Lower leg skin (tissue), 4 donors: ENCODE measurements around the gene MTMR12. TPM values are rescaled to one million over a fixed set of nuclear protein-coding genes. Genes with fewer than 3 reads are reported as not detected.

Experiments
- DNase-seq, 2 donors: peaks; one replicate each; pipeline ENCODE4 v3.0.0-alpha.2; 2019; ENCODE audit warnings: low spot score in 2 of 2
- H3K4me3 ChIP-seq: fragments of 200-600 bp; sonication (generic); 2 replicates; pipeline ENCODE4 v1.5.1; 2017; ENCODE audit warnings: mild to moderate bottlenecking, low read depth; ENCODE audit not compliant: poor library complexity, severe bottlenecking
- CTCF ChIP-seq, 3 donors: fragments of 450-650 bp; IDR thresholded peaks; one replicate each; pipeline ENCODE4 v1.5.1; 2016; ENCODE audit warnings: antibody characterized with exemption in 3 of 3, mild to moderate bottlenecking in 3 of 3, moderate library complexity in 2 of 3
- POLR2A ChIP-seq, 2 donors: fragments of 450-650 bp; IDR thresholded peaks; one replicate each; pipeline ENCODE4 v1.6.1; 2016 to 2017; ENCODE audit warnings: antibody characterized with exemption in 2 of 2, mild to moderate bottlenecking in 1 of 2, moderate library complexity in 1 of 2
- WGBS, 2 donors: methylation state at CpG; one replicate each; pipeline ENCODE4 v1.1.5; 2018; 5-methylcytosine and 5-hydroxymethylcytosine counted together
- intact Hi-C: fragments of 100-400 bp; cut with DNase I; formaldehyde crosslinking; loops from one replicate; pipeline ENCODE4 v1.15.0; 2023; ENCODE audit warnings: low total_unique reads
- total RNA-seq, 4 donors: library from RNA; depleted of rRNA; stranded (reverse); fragments of >200 nt; gene quantifications; one replicate each; pipeline ENCODE4 v1.1.0, GENCODE V29; 2016

The MTMR12 gene
- total RNA-seq, 4 donors from 2014 or later, result 23.1 to 36.2 (median 33.4) TPM

- TF ChIP-seq POLR2A (IDR thresholded peaks at IDR 0.05) (no peak), CTCF (IDR thresholded peaks at IDR 0.05) (no peak)
- intact Hi-C loops, result no loop called here
- no peak overlapping the region for H3K4me3 ChIP-seq
- DNase-seq, result no peak
- 88 to 96% methylated on average over 3 of the region's 3 CpGs for WGBS, 2 donors
Measured at GRCh38 chr5:32279223-32279622, 33.5 kb downstream of the MTMR12 start.

GRCh38 chr5:32278406-32278805 is 34.3 kb downstream of the MTMR12 start:
- intact Hi-C loops, result no loop called here
- 90 to 95% methylated on average over 3 of the region's 3 CpGs for WGBS, 2 donors
- DNase-seq, result no peak
- TF ChIP-seq CTCF (IDR thresholded peaks at IDR 0.05) (no peak), POLR2A (IDR thresholded peaks at IDR 0.05) (no peak)
- H3K4me3 ChIP-seq, result no peak overlapping the region

GRCh38 chr5:32277798-32278197 is 34.9 kb downstream of the MTMR12 start:
- TF ChIP-seq POLR2A (IDR thresholded peaks at IDR 0.05), result no peak
- no peak for TF ChIP-seq CTCF (IDR thresholded peaks at IDR 0.05)
- intact Hi-C loops, result no loop called here
- no peak overlapping the region for H3K4me3 ChIP-seq
- no peak for DNase-seq

- DNase-seq, result no peak
Measured at GRCh38 chr5:32276173-32276853, 36.4 kb downstream of the MTMR12 start.

GRCh38 chr5:32275396-32275741 is 37.4 kb downstream of the MTMR12 start:
- TF ChIP-seq POLR2A (IDR thresholded peaks at IDR 0.05) (no peak), CTCF (IDR thresholded peaks at IDR 0.05) (no peak)
- H3K4me3 ChIP-seq, result no peak overlapping the region
- WGBS, 2 donors, result 68 to 74% methylated on average over 3 of the region's 3 CpGs
- no peak for DNase-seq
- intact Hi-C loops, result no loop called here

More at GRCh38 chr5:32276173-32276853, 36.4 kb downstream of the MTMR12 start:
- intact Hi-C loops, result no loop called here
- H3K4me3 ChIP-seq, result no peak overlapping the region
- 56 to 70% methylated on average over 4 of the region's 4 CpGs for WGBS, 2 donors
- TF ChIP-seq CTCF (IDR thresholded peaks at IDR 0.05), result no peak
- no peak for TF ChIP-seq POLR2A (IDR thresholded peaks at IDR 0.05)
